ENCODE measurements around the gene QRICH1. TPM values are rescaled to one million over a fixed set of nuclear protein-coding genes. Genes with fewer than 3 reads are reported as not detected.
A peak's percentile ranks its signal among the peaks of the same experiment; 100 is the strongest.

Gene QRICH1
- total and polyA plus RNA-seq, 2 of the 13 experiments (the other 11 are each of a cell fraction or from before 2014, with no cell fraction given), result 52.6 to 102 TPM

GRCh38 chr3:49120438-49121131, 26.7 kb upstream of the QRICH1 start, which contains the start of gene USP19 (continued):
- TF ChIP-seq ZNF260 (CRISPR knock-in tag; IDR thresholded peaks at IDR 0.05; ENCODE audit: borderline replicate concordance, low read depth) (no peak), ZNF430 (CRISPR knock-in tag; IDR thresholded peaks at IDR 0.05) (no peak), ZSCAN30 (CRISPR knock-in tag; IDR thresholded peaks at IDR 0.05) (no peak), NFYC (CRISPR knock-in tag; IDR thresholded peaks at IDR 0.05) (peak; percentile 36; the same call in 1 of the 2 replicates), FOXO1 (CRISPR knock-in tag; IDR thresholded peaks at IDR 0.05) (peak; percentile 81), SSRP1 (CRISPR knock-in tag; IDR thresholded peaks at IDR 0.05) (no peak), POLR2A (IDR thresholded peaks at IDR 0.05; ENCODE audit: insufficient read depth in 1 of 2, low read depth in 2 of 2, low read length in 2 of 2) (peak in 1 of 2 experiments; percentile 88; a peak in 2 of 4 replicates), PHF20 (CRISPR knock-in tag; IDR thresholded peaks at IDR 0.05) (peak; percentile 95), PITX1 (CRISPR knock-in tag; IDR thresholded peaks at IDR 0.05) (peak; percentile 54; the same call in 1 of the 2 replicates), ELF3 (CRISPR knock-in tag; IDR thresholded peaks at IDR 0.05) (peak; percentile 78), TCF7 (IDR thresholded peaks at IDR 0.05; ENCODE audit: low read depth) (no peak), ZBTB33 (CRISPR knock-in tag; IDR thresholded peaks at IDR 0.05) (no peak), PRPF4 (IDR thresholded peaks at IDR 0.05; ENCODE audit: low read depth, low read length, poor library complexity, severe bottlenecking) (no peak), MXI1 (IDR thresholded peaks at IDR 0.05; ENCODE audit: borderline replicate concordance, low read depth, low read length) (peak; percentile 72; the same call in 1 of the 3 replicates), ZNF143 (CRISPR knock-in tag; IDR thresholded peaks at IDR 0.05) (no peak), KLF16 (CRISPR knock-in tag; IDR thresholded peaks at IDR 0.05) (peak; percentile 59 to 99; a peak in 2 of 4 replicates), ZNF891 (CRISPR knock-in tag; IDR thresholded peaks at IDR 0.05) (no peak), ARNT2 (CRISPR knock-in tag; IDR thresholded peaks at IDR 0.05; ENCODE audit: low read depth) (peak; percentile 77), ZNF318 (CRISPR knock-in tag; IDR thresholded peaks at IDR 0.05) (no peak), HES4 (CRISPR knock-in tag; IDR thresholded peaks at IDR 0.05; ENCODE audit: borderline replicate concordance) (peak; percentile 64), ZNF672 (CRISPR knock-in tag; IDR thresholded peaks at IDR 0.05) (no peak), SP140L (CRISPR knock-in tag; IDR thresholded peaks at IDR 0.05; ENCODE audit: borderline replicate concordance) (0 out of 2 replicates have a peak, but pooled peaks have one; percentile 55)

All from HepG2 (cell line).